KOPT-K1 (cell line): Measurements from ENCODE around the gene DHRSX.
"Not testable (repeated sequence)": the region's sequence is repeated elsewhere in the genome, so short reads cannot be mapped to it uniquely, and the experiment has no call there.

Source experiments
- H3K27ac ChIP-seq: fragments of 200-600 bp; sonication (generic); 2 replicates; pipeline ENCODE4 v1.5.1; 2016; ENCODE audit warnings: antibody characterized with exemption, mild to moderate bottlenecking, low read depth, low read length; ENCODE audit not compliant: poor library complexity, severe bottlenecking
- H3K36me3 ChIP-seq: fragments of 200-600 bp; sonication (generic); 2 replicates; pipeline ENCODE4 v1.5.1; 2017; ENCODE audit warnings: antibody characterized with exemption, mild to moderate bottlenecking, low read length, moderate library complexity; ENCODE audit not compliant: insufficient read depth
- H3K9me3 ChIP-seq: fragments of 200-600 bp; sonication (generic); 2 replicates; pipeline ENCODE4 v1.5.1; 2017; ENCODE audit warnings: antibody characterized with exemption, low read length, mild to moderate bottlenecking; ENCODE audit not compliant: insufficient read depth, poor library complexity, severe bottlenecking

Gene DHRSX

GRCh38 chrX:2351321-2351720, 149.5 kb downstream of the DHRSX start:
- no peak overlapping the region for H3K27ac ChIP-seq
- no peaks in the 10 kb centered on the region for H3K9me3 ChIP-seq
- H3K36me3 ChIP-seq, result no peaks in the 10 kb centered on the region

GRCh38 chrX:2350703-2351102, 150.1 kb downstream of the DHRSX start:
- H3K27ac ChIP-seq, H3K36me3 ChIP-seq, H3K9me3 ChIP-seq: not testable (repeated sequence)

- not testable (repeated sequence) for H3K36me3 ChIP-seq, H3K27ac ChIP-seq, H3K9me3 ChIP-seq
Measured at GRCh38 chrX:2350036-2350435, 150.7 kb downstream of the DHRSX start.

GRCh38 chrX:2348211-2348610, 152.6 kb downstream of the DHRSX start:
- Histone ChIP-seq H3K27ac (no peak overlapping the region), H3K36me3 (no peaks in the 10 kb centered on the region), H3K9me3 (no peaks in the 10 kb centered on the region)

- H3K36me3 ChIP-seq, result no peaks in the 10 kb centered on the region
- H3K27ac ChIP-seq, result no peak overlapping the region
- H3K9me3 ChIP-seq, result no peaks in the 10 kb centered on the region
Measured at GRCh38 chrX:2346158-2346557, 154.6 kb downstream of the DHRSX start.

- Histone ChIP-seq H3K9me3 (no peaks in the 10 kb centered on the region), H3K27ac (no peak overlapping the region), H3K36me3 (no peaks in the 10 kb centered on the region)
Measured at GRCh38 chrX:2345562-2345961, 155.2 kb downstream of the DHRSX start.

GRCh38 chrX:2343413-2343812, 157.4 kb downstream of the DHRSX start:
- no peak overlapping the region for H3K27ac ChIP-seq
- H3K36me3 ChIP-seq, result no peaks in the 10 kb centered on the region
- H3K9me3 ChIP-seq, result no peaks in the 10 kb centered on the region

GRCh38 chrX:2342874-2343273, 157.9 kb downstream of the DHRSX start:
- no peak overlapping the region for H3K27ac ChIP-seq
- H3K9me3 ChIP-seq, result no peaks in the 10 kb centered on the region
- no peaks in the 10 kb centered on the region for H3K36me3 ChIP-seq

- H3K27ac ChIP-seq, result no peak overlapping the region
- no peaks in the 10 kb centered on the region for H3K9me3 ChIP-seq
- no peaks in the 10 kb centered on the region for H3K36me3 ChIP-seq
Measured at GRCh38 chrX:2342281-2342688, 158.5 kb downstream of the DHRSX start.

GRCh38 chrX:2340991-2341390, 159.8 kb downstream of the DHRSX start:
- H3K27ac ChIP-seq, result no peak overlapping the region
- no peaks in the 10 kb centered on the region for H3K9me3 ChIP-seq
- H3K36me3 ChIP-seq, result no peaks in the 10 kb centered on the region

- Histone ChIP-seq H3K27ac (no peak overlapping the region), H3K36me3 (no peaks in the 10 kb centered on the region), H3K9me3 (no peaks in the 10 kb centered on the region)
Measured at GRCh38 chrX:2336181-2336580, 164.6 kb downstream of the DHRSX start.

GRCh38 chrX:2334237-2334636, 166.5 kb downstream of the DHRSX start:
- Histone ChIP-seq H3K36me3 (no peaks in the 10 kb centered on the region), H3K27ac (no peak overlapping the region), H3K9me3 (no peaks in the 10 kb centered on the region)

GRCh38 chrX:2332252-2332651, 168.5 kb downstream of the DHRSX start:
- H3K36me3 ChIP-seq, result no peaks in the 10 kb centered on the region
- H3K9me3 ChIP-seq, result no peaks in the 10 kb centered on the region
- H3K27ac ChIP-seq, result no peak overlapping the region

GRCh38 chrX:2330910-2331309, 169.9 kb downstream of the DHRSX start:
- no peaks in the 10 kb centered on the region for H3K9me3 ChIP-seq
- no peak overlapping the region for H3K27ac ChIP-seq
- H3K36me3 ChIP-seq, result no peaks in the 10 kb centered on the region

GRCh38 chrX:2330487-2330886, 170.3 kb downstream of the DHRSX start:
- H3K9me3 ChIP-seq, result no peaks in the 10 kb centered on the region
- no peaks in the 10 kb centered on the region for H3K36me3 ChIP-seq
- H3K27ac ChIP-seq, result no peak overlapping the region

- Histone ChIP-seq H3K9me3 (no peaks in the 10 kb centered on the region), H3K36me3 (no peaks in the 10 kb centered on the region), H3K27ac (no peak overlapping the region)
Measured at GRCh38 chrX:2327423-2327822, 173.4 kb downstream of the DHRSX start.
